Liver (tissue), 9 donors: ENCODE measurements around the gene ATP10A. TPM values are rescaled to one million over a fixed set of nuclear protein-coding genes. Genes with fewer than 3 reads are reported as not detected.

Experiments
- DNase-seq: peaks from one replicate; pipeline ENCODE4 v3.0.0-alpha.2; 2017; ENCODE audit warnings: low spot score
- H3K27ac ChIP-seq, 2 donors: one replicate each; pipeline ENCODE4 v1.7.0; 2013; ENCODE audit warnings: inconsistent platforms in 2 of 2, low read length in 2 of 2, control low read depth in 1 of 2, low read depth in 1 of 2, mild to moderate bottlenecking in 1 of 2
- H3K27me3 ChIP-seq, 4 donors: one replicate each; pipeline versions ENCODE4 v1.6.1 to v1.7.0; 2013; ENCODE audit warnings: low read length in 3 of 4, inconsistent platforms in 1 of 4, mild to moderate bottlenecking in 1 of 4, moderate library complexity in 1 of 4; ENCODE audit not compliant: control insufficient read depth in 4 of 4, insufficient read depth in 4 of 4
- H3K36me3 ChIP-seq, 4 donors: one replicate each; pipeline versions ENCODE4 v1.6.1 to v1.7.0; 2013; ENCODE audit warnings: low read length in 3 of 4, mild to moderate bottlenecking in 3 of 4, low read depth in 1 of 4, moderate library complexity in 1 of 4; ENCODE audit not compliant: control insufficient read depth in 4 of 4, insufficient read depth in 3 of 4
- H3K4me1 ChIP-seq, 4 donors: one replicate each; pipeline versions ENCODE4 v1.6.1 to v1.7.0; 2013; ENCODE audit warnings: low read length in 3 of 4, mild to moderate bottlenecking in 3 of 4, moderate library complexity in 1 of 4; ENCODE audit not compliant: control insufficient read depth in 4 of 4, insufficient read depth in 4 of 4
- H3K4me3 ChIP-seq, 3 donors: one replicate each; pipeline versions ENCODE4 v1.6.1 to v1.7.0; 2013; ENCODE audit warnings: low read length in 3 of 3, control low read depth in 1 of 3, low read depth in 1 of 3, mild to moderate bottlenecking in 1 of 3
- H3K9ac ChIP-seq, 2 donors: one replicate each; pipeline ENCODE4 v1.7.0; 2013; ENCODE audit warnings: low read length in 2 of 2, mild to moderate bottlenecking in 2 of 2, moderate library complexity in 2 of 2, control low read depth in 1 of 2, low read depth in 1 of 2
- H3K9me3 ChIP-seq, 4 donors: one replicate each; pipeline versions ENCODE4 v1.6.1 to v1.7.0; 2013; ENCODE audit warnings: low read length in 3 of 4; ENCODE audit not compliant: control insufficient read depth in 4 of 4
- CTCF ChIP-seq: fragments of 150-350 bp; IDR thresholded peaks from 2 replicates; pipeline ENCODE4 v1.5.1; 2017; ENCODE audit warnings: improper control_type of control experiment, low read depth, low read length; ENCODE audit not compliant: missing input control
- EGR1 ChIP-seq, 2 donors: IDR thresholded peaks; 2 replicates each; pipeline ENCODE4 v1.6.1; 2016 to 2018; ENCODE audit warnings: antibody characterized with exemption in 2 of 2, low read depth in 2 of 2
- FOXA1 ChIP-seq: IDR thresholded peaks from 2 replicates; pipeline ENCODE4 v1.6.1; 2016; ENCODE audit warnings: antibody characterized with exemption
- FOXA2 ChIP-seq: IDR thresholded peaks from 2 replicates; pipeline ENCODE4 v1.6.1; 2016; ENCODE audit warnings: antibody characterized with exemption
- GABPA ChIP-seq, 2 donors: IDR thresholded peaks in 1 of 2; conservative IDR thresholded peaks in 1 of 2; 2 replicates each; pipeline ENCODE4 v1.6.1; 2016; ENCODE audit warnings: antibody characterized with exemption in 2 of 2, mild to moderate bottlenecking in 1 of 2, moderate library complexity in 1 of 2
- HNF4A ChIP-seq, 2 donors: conservative IDR thresholded peaks; 2 replicates each; pipeline ENCODE4 v1.6.1; 2016; ENCODE audit warnings: antibody characterized with exemption in 2 of 2, mild to moderate bottlenecking in 2 of 2
- HNF4G ChIP-seq: IDR thresholded peaks from 2 replicates; pipeline ENCODE4 v1.6.1; 2016; ENCODE audit warnings: antibody characterized with exemption
- JUND ChIP-seq, 2 donors: IDR thresholded peaks; 2 replicates each; pipeline ENCODE4 v1.6.1; 2016; ENCODE audit warnings: antibody characterized with exemption in 2 of 2
- MAX ChIP-seq: IDR thresholded peaks from 2 replicates; pipeline ENCODE4 v1.6.1; 2016; ENCODE audit warnings: antibody characterized with exemption
- NR2F2 ChIP-seq: IDR thresholded peaks from 2 replicates; pipeline ENCODE4 v1.6.1; 2016; ENCODE audit warnings: antibody characterized with exemption
- RAD21 ChIP-seq, 2 donors: IDR thresholded peaks; 2 replicates each; pipeline ENCODE4 v1.6.1; 2016; ENCODE audit warnings: antibody characterized with exemption in 2 of 2, mild to moderate bottlenecking in 2 of 2
- REST ChIP-seq: IDR thresholded peaks from 2 replicates; pipeline ENCODE4 v1.6.1; 2016; ENCODE audit warnings: antibody characterized with exemption, mild to moderate bottlenecking
- YY1 ChIP-seq: IDR thresholded peaks from 2 replicates; pipeline ENCODE4 v1.6.1; 2016; ENCODE audit warnings: antibody characterized with exemption, mild to moderate bottlenecking
- ZBTB33 ChIP-seq: IDR thresholded peaks from 2 replicates; pipeline ENCODE4 v1.6.1; 2016; ENCODE audit warnings: antibody characterized with exemption
- WGBS: extraction: QIAGEN DNeasy Blood & Tissue Kit; methylation state at CpG from one replicate; pipeline ENCODE4 v1.1.7; 2013; 5-methylcytosine and 5-hydroxymethylcytosine counted together
- polyA plus RNA-seq, 2 donors: library from polyadenylated mRNA; stranded (reverse) in 1 of 2; unstranded in 1 of 2; fragments of 200-250 nt in 1 of 2; fragments of >200 nt in 1 of 2; fragmentation: Nextera tagmentation in 1 of 2; extraction: Ambion mirVana in 1 of 2; gene quantifications; one replicate each; pipeline versions ENCODE4 v1.2.1 to v1.2.3, GENCODE V29; 2013 to 2015
- total RNA-seq, 2 donors: library from RNA; depleted of rRNA; stranded (reverse); fragments of >200 nt; gene quantifications; one replicate each; pipeline ENCODE4 v1.2.3, GENCODE V29; 2014
- donor health status: healthy.
- donor health status: healthy.
- donor health status: healthy.
- donor health status: healthy.
- donor health status: healthy.

Gene ATP10A
- total and polyA plus RNA-seq, 4 donors, result 0.22 to 1.8 (median 0.39) TPM

- WGBS, result 11% methylated on average over 36 of the region's 36 CpGs
- H3K4me1 ChIP-seq, result no peaks in the 10 kb centered on the region
Measured at GRCh38 chr15:25850154-25851111, 12.7 kb downstream of the ATP10A start.

GRCh38 chr15:25849157-25849921 is 13.8 kb downstream of the ATP10A start:
- peak overlapping the region in 1 of 2 donors; percentile 19 for H3K27ac ChIP-seq
- H3K9me3 ChIP-seq, result no peaks in the 10 kb centered on the region
- H3K4me1 ChIP-seq, result no peaks in the 10 kb centered on the region
- TF ChIP-seq MAX (no peak), JUND (IDR thresholded peaks at IDR 0.05) (peak; percentile 34 to 65), NR2F2 (no peak), HNF4A (conservative IDR thresholded peaks at IDR 0.05) (no peak), ZBTB33 (no peak), FOXA1 (no peak), REST (no peak)
- no peak for DNase-seq
- 45% methylated on average over 11 of the region's 11 CpGs for WGBS
- peaks cover 0 to 8% (median 0%) of the 10 kb centered on the region in 4 donors for H3K27me3 ChIP-seq
- no peak overlapping the region for H3K9ac ChIP-seq
- no peaks in the 10 kb centered on the region for H3K36me3 ChIP-seq
- no peak overlapping the region for H3K4me3 ChIP-seq

More at GRCh38 chr15:25850154-25851111, 12.7 kb downstream of the ATP10A start:
- H3K27ac ChIP-seq, result peak overlapping the region; percentile 46 to 69
- H3K27me3 ChIP-seq, result peaks cover 0 to 8% (median 0%) of the 10 kb centered on the region in 4 donors
- peak; percentile 27 for TF ChIP-seq YY1
- no peak for TF ChIP-seq JUND (IDR thresholded peaks at IDR 0.05)
- no peak for DNase-seq
- no peaks in the 10 kb centered on the region for H3K36me3 ChIP-seq
- H3K9ac ChIP-seq, result peak overlapping the region; percentile 19 to 39
- peak overlapping the region in 1 of 3 donors; percentile 8 for H3K4me3 ChIP-seq
- H3K9me3 ChIP-seq, result no peaks in the 10 kb centered on the region

GRCh38 chr15:25848784-25849156 is 14.4 kb downstream of the ATP10A start:
- no peaks in the 10 kb centered on the region for H3K4me1 ChIP-seq
- WGBS, result 60% methylated on average over 5 of the region's 5 CpGs
- H3K9me3 ChIP-seq, result no peaks in the 10 kb centered on the region
- no peak overlapping the region for H3K4me3 ChIP-seq
- H3K9ac ChIP-seq, result no peak overlapping the region
- no peaks in the 10 kb centered on the region for H3K36me3 ChIP-seq
- no peak overlapping the region for H3K27ac ChIP-seq
- DNase-seq, result no peak
- H3K27me3 ChIP-seq, result peaks cover 0 to 8% (median 0%) of the 10 kb centered on the region in 4 donors
- TF ChIP-seq FOXA1 (no peak), HNF4A (conservative IDR thresholded peaks at IDR 0.05) (no peak), HNF4G (no peak), CTCF (no peak), FOXA2 (no peak), MAX (no peak), RAD21 (IDR thresholded peaks at IDR 0.05) (no peak), EGR1 (IDR thresholded peaks at IDR 0.05; ENCODE audit: low read depth in 2 of 2) (no peak), NR2F2 (no peak), GABPA (IDR thresholded peaks at IDR 0.05 in 1 of 2, conservative IDR thresholded peaks at IDR 0.05 in 1 of 2) (no peak), ZBTB33 (no peak)
